Chondrocyte (in vitro differentiated cells): Measurements from ENCODE around the gene NT5E. TPM values are rescaled to one million over a fixed set of nuclear protein-coding genes. Genes with fewer than 3 reads are reported as not detected.

ENCODE experiments used
- DNase-seq: peaks from one replicate; pipeline ENCODE4 v3.0.0; 2021; ENCODE audit warnings: mixed read lengths, low spot score
- H3K27ac Mint-ChIP-seq: one replicate; pipeline ENCODE4 v1.8.0; 2021; ENCODE audit warnings: mild to moderate bottlenecking, moderate library complexity, mixed read lengths; ENCODE audit not compliant: unreplicated experiment
- H3K27me3 Mint-ChIP-seq: 2 replicates; pipeline ENCODE4 v1.8.0; 2021; ENCODE audit warnings: low read depth, mixed read lengths
- H3K36me3 Mint-ChIP-seq: 2 replicates; pipeline ENCODE4 v1.8.0; 2021; ENCODE audit warnings: low read depth, mixed read lengths
- H3K4me1 Mint-ChIP-seq: 2 replicates; pipeline ENCODE4 v1.8.0; 2021; ENCODE audit warnings: low read depth, mild to moderate bottlenecking, mixed read lengths
- H3K4me3 Mint-ChIP-seq: one replicate; pipeline ENCODE4 v1.8.0; 2021; ENCODE audit warnings: mild to moderate bottlenecking, moderate library complexity, mixed read lengths; ENCODE audit not compliant: unreplicated experiment
- H3K9me3 Mint-ChIP-seq: 2 replicates; pipeline ENCODE4 v1.8.0; 2021; ENCODE audit warnings: low read depth, mixed read lengths
- total RNA-seq: library from RNA; stranded (reverse); gene quantifications from 3 replicates; pipeline ENCODE4 v1.2.1, GENCODE V29; 2021
- TF ChIP-seq, protein P1 (sequence below): fragments of 200-600 bp; sonication (generic); IDR thresholded peaks from 2 replicates; pipeline ENCODE4 v1.5.0; 2021; ENCODE audit warnings: antibody characterized with exemption, mild to moderate bottlenecking, moderate library complexity

The NT5E gene
- total RNA-seq, 1 donor from 2014 or later = 49.0 TPM

DNA sequence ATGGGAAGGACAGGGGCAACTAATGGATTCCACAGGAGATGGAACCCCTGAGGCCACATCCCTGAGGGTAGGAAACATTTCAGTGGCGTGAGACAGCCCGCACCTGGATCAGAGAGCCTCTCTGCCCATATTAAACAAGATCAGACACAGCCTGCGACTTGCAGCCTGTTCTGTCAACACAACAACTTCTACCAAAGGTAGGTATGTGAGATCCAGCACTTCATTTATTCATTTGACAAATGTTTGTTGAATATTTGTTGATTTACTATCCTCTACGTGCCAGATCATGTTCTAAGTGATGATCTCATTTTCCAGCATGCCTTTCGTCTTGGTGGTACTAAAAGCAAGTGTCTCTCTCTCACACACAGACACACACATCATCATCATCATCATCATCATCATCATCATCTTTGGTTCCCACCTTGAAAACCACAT, 43.2 kb upstream of the NT5E start:
- no peaks in the 10 kb centered on the region for H3K36me3 Mint-ChIP-seq
- TF ChIP-seq, protein P1, sequence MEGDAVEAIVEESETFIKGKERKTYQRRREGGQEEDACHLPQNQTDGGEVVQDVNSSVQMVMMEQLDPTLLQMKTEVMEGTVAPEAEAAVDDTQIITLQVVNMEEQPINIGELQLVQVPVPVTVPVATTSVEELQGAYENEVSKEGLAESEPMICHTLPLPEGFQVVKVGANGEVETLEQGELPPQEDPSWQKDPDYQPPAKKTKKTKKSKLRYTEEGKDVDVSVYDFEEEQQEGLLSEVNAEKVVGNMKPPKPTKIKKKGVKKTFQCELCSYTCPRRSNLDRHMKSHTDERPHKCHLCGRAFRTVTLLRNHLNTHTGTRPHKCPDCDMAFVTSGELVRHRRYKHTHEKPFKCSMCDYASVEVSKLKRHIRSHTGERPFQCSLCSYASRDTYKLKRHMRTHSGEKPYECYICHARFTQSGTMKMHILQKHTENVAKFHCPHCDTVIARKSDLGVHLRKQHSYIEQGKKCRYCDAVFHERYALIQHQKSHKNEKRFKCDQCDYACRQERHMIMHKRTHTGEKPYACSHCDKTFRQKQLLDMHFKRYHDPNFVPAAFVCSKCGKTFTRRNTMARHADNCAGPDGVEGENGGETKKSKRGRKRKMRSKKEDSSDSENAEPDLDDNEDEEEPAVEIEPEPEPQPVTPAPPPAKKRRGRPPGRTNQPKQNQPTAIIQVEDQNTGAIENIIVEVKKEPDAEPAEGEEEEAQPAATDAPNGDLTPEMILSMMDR = no peak
- H3K27ac Mint-ChIP-seq = no peak overlapping the region
- H3K4me3 Mint-ChIP-seq = no peak overlapping the region
- H3K4me1 Mint-ChIP-seq = peaks cover 60% of the 10 kb centered on the region
- H3K27me3 Mint-ChIP-seq = no peaks in the 10 kb centered on the region
- DNase-seq = no peak
- no peaks in the 10 kb centered on the region for H3K9me3 Mint-ChIP-seq

DNA sequence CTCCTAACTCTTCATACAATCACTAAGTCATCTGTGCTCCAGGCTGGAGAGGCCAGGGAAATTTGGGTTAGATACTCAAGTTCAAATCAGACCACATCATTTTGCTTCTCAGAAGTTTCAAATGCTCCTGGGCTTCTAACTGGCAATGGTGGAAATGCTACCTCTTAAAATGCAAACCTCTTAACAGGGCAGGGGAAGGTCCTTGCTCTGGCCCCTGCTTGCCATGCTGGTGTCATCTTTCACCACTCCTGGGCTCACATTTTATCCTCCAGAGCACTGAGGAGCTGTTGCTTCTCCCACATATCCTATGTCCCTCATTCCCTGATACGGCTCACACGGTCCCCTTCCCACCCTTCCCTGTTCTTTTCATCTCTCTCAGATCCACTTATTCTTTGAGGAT, 41.8 kb upstream of the NT5E start:
- H3K9me3 Mint-ChIP-seq = no peaks in the 10 kb centered on the region
- H3K36me3 Mint-ChIP-seq = no peaks in the 10 kb centered on the region
- no peak overlapping the region for H3K27ac Mint-ChIP-seq
- no peak for DNase-seq
- TF ChIP-seq, protein P1 = no peak
- no peaks in the 10 kb centered on the region for H3K27me3 Mint-ChIP-seq
- peaks cover 46% of the 10 kb centered on the region for H3K4me1 Mint-ChIP-seq
- H3K4me3 Mint-ChIP-seq = no peak overlapping the region

DNA sequence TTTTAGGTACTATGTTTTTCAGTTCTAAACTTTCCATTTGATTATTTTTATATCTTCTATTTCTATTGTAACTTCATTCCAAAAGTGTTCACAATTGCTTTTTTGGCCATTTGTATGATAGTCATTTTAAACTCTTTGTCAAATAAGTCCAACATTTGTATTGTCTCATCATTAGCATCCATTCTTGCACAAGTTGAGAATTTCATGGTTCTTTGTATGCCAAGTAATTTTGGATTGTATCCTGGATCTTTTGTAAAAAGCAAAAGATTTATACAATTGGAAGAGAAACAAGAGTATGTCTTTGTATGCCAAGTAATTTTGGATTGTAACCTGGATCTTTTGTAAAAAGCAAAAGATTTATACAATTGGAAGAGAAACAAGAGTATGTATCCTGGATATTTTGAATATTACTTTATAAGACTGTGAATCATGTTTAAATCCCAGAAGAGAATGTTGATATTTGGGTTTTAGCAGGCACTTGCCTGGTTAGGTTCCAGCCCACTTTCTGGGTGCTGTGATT, 36.9 kb upstream of the NT5E start:
- H3K4me1 Mint-ChIP-seq = peaks cover 22% of the 10 kb centered on the region
- no peaks in the 10 kb centered on the region for H3K9me3 Mint-ChIP-seq
- H3K27ac Mint-ChIP-seq = no peak overlapping the region
- H3K36me3 Mint-ChIP-seq = no peaks in the 10 kb centered on the region
- no peak for DNase-seq
- no peaks in the 10 kb centered on the region for H3K27me3 Mint-ChIP-seq
- TF ChIP-seq, protein P1 = no peak
- no peak overlapping the region for H3K4me3 Mint-ChIP-seq

DNA sequence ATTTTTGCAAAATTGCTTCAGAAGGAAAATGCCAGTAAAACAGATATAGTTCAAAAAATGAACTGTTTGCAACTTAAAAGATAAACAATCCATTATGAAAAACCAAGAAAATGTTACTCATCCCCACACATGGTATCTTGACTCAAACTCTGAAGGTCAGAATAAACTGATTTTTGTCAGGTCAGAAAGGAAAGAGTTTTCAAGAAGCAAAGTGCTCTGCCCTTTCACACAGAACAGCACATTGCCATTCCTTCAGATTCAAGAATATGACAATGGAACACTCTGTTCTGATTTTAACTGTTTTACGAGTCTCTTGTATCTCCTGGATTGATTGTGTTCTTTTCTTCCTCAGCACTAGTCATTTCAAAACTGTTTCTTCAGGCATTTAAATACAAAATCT, 33.8 kb upstream of the NT5E start:
- TF ChIP-seq, protein P1 = no peak
- Mint-ChIP-seq H3K4me1 (peaks cover 41% of the 10 kb centered on the region), H3K4me3 (no peak overlapping the region), H3K27ac (no peak overlapping the region), H3K27me3 (no peaks in the 10 kb centered on the region), H3K9me3 (no peaks in the 10 kb centered on the region), H3K36me3 (no peaks in the 10 kb centered on the region)
- DNase-seq = no peak

DNA sequence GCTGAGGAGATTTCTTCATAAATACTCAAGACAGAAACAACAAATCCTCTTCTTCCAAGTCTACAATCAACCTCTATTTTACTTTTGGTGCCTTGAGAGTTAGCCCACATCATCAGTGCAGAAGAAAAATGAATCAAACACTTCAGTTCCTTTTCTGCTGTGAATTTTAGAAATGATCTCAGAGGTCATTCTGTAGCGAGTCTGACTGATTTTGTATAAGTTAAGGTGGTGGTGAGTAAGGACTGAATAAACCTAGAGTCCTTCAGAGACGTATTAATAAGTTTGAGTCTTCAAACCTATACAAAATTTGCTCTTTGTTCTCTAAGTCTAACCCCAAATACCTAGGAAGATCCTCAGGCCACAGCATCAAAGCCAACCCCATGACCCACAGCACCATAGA, 33.1 kb upstream of the NT5E start:
- Mint-ChIP-seq H3K36me3 (no peaks in the 10 kb centered on the region), H3K4me3 (no peak overlapping the region), H3K27me3 (no peaks in the 10 kb centered on the region), H3K9me3 (no peaks in the 10 kb centered on the region), H3K27ac (no peak overlapping the region), H3K4me1 (peaks cover 47% of the 10 kb centered on the region)
- no peak for DNase-seq
- TF ChIP-seq, protein P1 = no peak
